Measurements from ENCODE around the gene UBTD2.
"Not testable (repeated sequence)": the region's sequence is repeated elsewhere in the genome, so short reads cannot be mapped to it uniquely, and the experiment has no call there.

Gene UBTD2

GRCh38 chr5:172283020-172283861 is at the start of gene UBTD2:
Gene UBTD2, minus strand, starts transcription at chr5:172283764. Its CDS starts 99 bp downstream, at chr5:172283665.
- DNase-seq (ENCODE audit: low read depth): peak; percentile 78
- H3K4me3 ChIP-seq (ENCODE audit: low read length): peak within 1 kb of the TSS; percentile 78
- TF ChIP-seq CTCF (conservative IDR thresholded peaks at IDR 0.05; ENCODE audit: low read length): peak; percentile 32; the same call in 1 of the 2 replicates

GRCh38 chr5:172326901-172327300 is 43.3 kb upstream of the UBTD2 start:
- not testable (repeated sequence) for DNase-seq (ENCODE audit: low read depth); H3K4me3 ChIP-seq (ENCODE audit: low read length)

GRCh38 chr5:172325452-172325851 is 41.9 kb upstream of the UBTD2 start:
- TF ChIP-seq CTCF (conservative IDR thresholded peaks at IDR 0.05; ENCODE audit: low read length): no peak
- DNase-seq (ENCODE audit: low read depth): no peak

GRCh38 chr5:172322028-172322965 is 38.7 kb upstream of the UBTD2 start:
- DNase-seq (ENCODE audit: low read depth): no peak
- no peak for TF ChIP-seq CTCF (conservative IDR thresholded peaks at IDR 0.05; ENCODE audit: low read length)

More at GRCh38 chr5:172325452-172325851, 41.9 kb upstream of the UBTD2 start:
- H3K4me3 ChIP-seq (ENCODE audit: low read length): no peak overlapping the region

GRCh38 chr5:172321593-172321992 is 38.0 kb upstream of the UBTD2 start:
- DNase-seq (ENCODE audit: low read depth): no peak
- H3K4me3 ChIP-seq (ENCODE audit: low read length): no peak overlapping the region
- TF ChIP-seq CTCF (conservative IDR thresholded peaks at IDR 0.05; ENCODE audit: low read length): no peak

More at GRCh38 chr5:172322028-172322965, 38.7 kb upstream of the UBTD2 start:
- H3K4me3 ChIP-seq (ENCODE audit: low read length): no peak overlapping the region

- H3K4me3 ChIP-seq (ENCODE audit: low read length): no peak overlapping the region
- DNase-seq (ENCODE audit: low read depth): no peak
- TF ChIP-seq CTCF (conservative IDR thresholded peaks at IDR 0.05; ENCODE audit: low read length): no peak
Observed at GRCh38 chr5:172319708-172320441, 36.3 kb upstream of the UBTD2 start.
